Transverse colon (tissue), 4 donors: ENCODE results near the gene IDH1.

Experiments
- CTCF ChIP-seq, 5 experiments: fragments of 200-600 bp in 3 of 5; fragments of 450-650 bp in 2 of 5; sonication (generic) in 3 of 5; IDR thresholded peaks; 1 replicate in 2 of 5; 2 replicates in 3 of 5; pipeline ENCODE4 v1.5.1; 2016 to 2017; ENCODE audit warnings: antibody characterized with exemption in 5 of 5, inconsistent platforms in 3 of 5, mild to moderate bottlenecking in 2 of 5, moderate library complexity in 1 of 5
- EP300 ChIP-seq: sonication (generic); formaldehyde crosslinking; IDR thresholded peaks from one replicate; pipeline ENCODE4 v1.6.1; 2017; ENCODE audit warnings: antibody characterized with exemption, low read depth
- POLR2A ChIP-seq: fragments of 450-650 bp; IDR thresholded peaks from one replicate; pipeline ENCODE4 v1.6.1; 2016; ENCODE audit warnings: antibody characterized with exemption, mild to moderate bottlenecking, moderate library complexity
- POLR2AphosphoS5 ChIP-seq, 3 donors: sonication (generic); formaldehyde crosslinking; IDR thresholded peaks; one replicate each; pipeline ENCODE4 v1.6.1; 2016; ENCODE audit warnings: antibody characterized with exemption in 3 of 3

- TF ChIP-seq CTCF (IDR thresholded peaks at IDR 0.05), result no peak
- TF ChIP-seq POLR2AphosphoS5 (IDR thresholded peaks at IDR 0.05), result no peak
- TF ChIP-seq POLR2A, result no peak
- no peak for TF ChIP-seq EP300
Measured at GRCh38 chr2:208195531-208195930, 59.3 kb downstream of the IDH1 start.
